22Rv1 (cell line): ENCODE measurements around the gene IL17RA.

Experiments
- H3K27ac ChIP-seq: fragments of 450-650 bp; 2 replicates; pipeline ENCODE4 v1.5.1; 2017
- CTCF ChIP-seq: fragments of 450-650 bp; IDR thresholded peaks from 2 replicates; pipeline ENCODE4 v1.5.1; 2017; ENCODE audit warnings: mild to moderate bottlenecking
- ZFX ChIP-seq: fragments of 450-650 bp; IDR thresholded peaks from 2 replicates; pipeline ENCODE4 v1.6.1; 2017; ENCODE audit warnings: antibody characterized with exemption, borderline replicate concordance

The IL17RA gene

GRCh38 chr22:17104336-17104935 lies 19.6 kb downstream of the IL17RA start:
- TF ChIP-seq ZFX, result no peak
- TF ChIP-seq CTCF, result no peak
- no peak overlapping the region for H3K27ac ChIP-seq

GRCh38 chr22:17105143-17106129 lies 20.6 kb downstream of the IL17RA start:
- TF ChIP-seq CTCF, result no peak
- TF ChIP-seq ZFX, result no peak
- H3K27ac ChIP-seq, result no peak overlapping the region

GRCh38 chr22:17106161-17106784 lies 21.5 kb downstream of the IL17RA start:
- no peak overlapping the region for H3K27ac ChIP-seq

GRCh38 chr22:17106785-17107546 lies 22.2 kb downstream of the IL17RA start:
- TF ChIP-seq CTCF, result no peak
- TF ChIP-seq ZFX, result no peak
- no peak overlapping the region for H3K27ac ChIP-seq

More at GRCh38 chr22:17106161-17106784, 21.5 kb downstream of the IL17RA start:
- no peak for TF ChIP-seq CTCF
- TF ChIP-seq ZFX, result no peak

GRCh38 chr22:17107547-17107810 lies 22.7 kb downstream of the IL17RA start:
- no peak for TF ChIP-seq ZFX
- TF ChIP-seq CTCF, result no peak
- H3K27ac ChIP-seq, result no peak overlapping the region

GRCh38 chr22:17108256-17109112 lies 23.7 kb downstream of the IL17RA start:
- TF ChIP-seq ZFX (no peak), CTCF (no peak)
- H3K27ac ChIP-seq, result no peak overlapping the region
